Measurements from ENCODE around the gene DKKL1.

Gene DKKL1

GRCh38 chr19:49380391-49380790, 16.7 kb downstream of the DKKL1 start:
- TF ChIP-seq, protein P1, sequence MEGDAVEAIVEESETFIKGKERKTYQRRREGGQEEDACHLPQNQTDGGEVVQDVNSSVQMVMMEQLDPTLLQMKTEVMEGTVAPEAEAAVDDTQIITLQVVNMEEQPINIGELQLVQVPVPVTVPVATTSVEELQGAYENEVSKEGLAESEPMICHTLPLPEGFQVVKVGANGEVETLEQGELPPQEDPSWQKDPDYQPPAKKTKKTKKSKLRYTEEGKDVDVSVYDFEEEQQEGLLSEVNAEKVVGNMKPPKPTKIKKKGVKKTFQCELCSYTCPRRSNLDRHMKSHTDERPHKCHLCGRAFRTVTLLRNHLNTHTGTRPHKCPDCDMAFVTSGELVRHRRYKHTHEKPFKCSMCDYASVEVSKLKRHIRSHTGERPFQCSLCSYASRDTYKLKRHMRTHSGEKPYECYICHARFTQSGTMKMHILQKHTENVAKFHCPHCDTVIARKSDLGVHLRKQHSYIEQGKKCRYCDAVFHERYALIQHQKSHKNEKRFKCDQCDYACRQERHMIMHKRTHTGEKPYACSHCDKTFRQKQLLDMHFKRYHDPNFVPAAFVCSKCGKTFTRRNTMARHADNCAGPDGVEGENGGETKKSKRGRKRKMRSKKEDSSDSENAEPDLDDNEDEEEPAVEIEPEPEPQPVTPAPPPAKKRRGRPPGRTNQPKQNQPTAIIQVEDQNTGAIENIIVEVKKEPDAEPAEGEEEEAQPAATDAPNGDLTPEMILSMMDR (IDR thresholded peaks at IDR 0.05; ENCODE audit: low read depth, low read length): no peak
- TF ChIP-seq POLR2A (IDR thresholded peaks at IDR 0.05; ENCODE audit: extremely low read depth, insufficient read length) (no peak), MYC (IDR thresholded peaks at IDR 0.05; ENCODE audit: low read depth, low read length) (no peak)
- TF ChIP-seq, protein P2, sequence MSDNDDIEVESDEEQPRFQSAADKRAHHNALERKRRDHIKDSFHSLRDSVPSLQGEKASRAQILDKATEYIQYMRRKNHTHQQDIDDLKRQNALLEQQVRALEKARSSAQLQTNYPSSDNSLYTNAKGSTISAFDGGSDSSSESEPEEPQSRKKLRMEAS (IDR thresholded peaks at IDR 0.05; ENCODE audit: low read depth, low read length): no peak
- no peak for DNase-seq (ENCODE audit: low read depth)
- H3K4me3 ChIP-seq (ENCODE audit: low read depth, low read length): no peak overlapping the region

DNA sequence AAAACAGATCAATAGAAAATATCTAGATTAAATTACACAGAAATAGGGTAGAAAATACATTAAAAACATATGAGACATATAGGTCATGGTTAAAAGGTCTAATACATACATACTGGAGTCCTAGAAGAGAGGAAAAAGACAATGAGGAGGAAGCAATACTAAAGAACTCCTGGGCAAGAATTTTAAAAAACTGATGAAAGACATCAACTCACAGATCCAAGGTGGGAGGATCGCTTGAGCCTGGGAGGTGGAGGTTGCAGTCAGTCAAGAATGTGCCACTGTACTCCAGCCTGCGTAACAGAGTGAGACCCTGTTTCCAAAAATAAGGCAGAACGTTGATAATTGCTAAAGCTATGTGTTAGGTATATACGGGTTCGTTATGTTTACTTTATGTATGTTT, 19.0 kb downstream of the DKKL1 start:
- TF ChIP-seq, protein P2 (IDR thresholded peaks at IDR 0.05; ENCODE audit: low read depth, low read length): no peak
- TF ChIP-seq, protein P1 (IDR thresholded peaks at IDR 0.05; ENCODE audit: low read depth, low read length): no peak
- TF ChIP-seq POLR2A (IDR thresholded peaks at IDR 0.05; ENCODE audit: extremely low read depth, insufficient read length): no peak
- DNase-seq (ENCODE audit: low read depth): no peak

GRCh38 chr19:49383599-49383998, 19.9 kb downstream of the DKKL1 start:
- TF ChIP-seq, protein P2 (IDR thresholded peaks at IDR 0.05; ENCODE audit: low read depth, low read length): no peak
- TF ChIP-seq, protein P1 (IDR thresholded peaks at IDR 0.05; ENCODE audit: low read depth, low read length): no peak
- no peak for TF ChIP-seq POLR2A (IDR thresholded peaks at IDR 0.05; ENCODE audit: extremely low read depth, insufficient read length)
- no peak for TF ChIP-seq MYC (IDR thresholded peaks at IDR 0.05; ENCODE audit: low read depth, low read length)
- no peak for DNase-seq (ENCODE audit: low read depth)
- H3K4me3 ChIP-seq (ENCODE audit: low read depth, low read length): no peak overlapping the region

More for the DNA sequence above, 19.0 kb downstream of the DKKL1 start:
- H3K4me3 ChIP-seq (ENCODE audit: low read depth, low read length): no peak overlapping the region

DNA sequence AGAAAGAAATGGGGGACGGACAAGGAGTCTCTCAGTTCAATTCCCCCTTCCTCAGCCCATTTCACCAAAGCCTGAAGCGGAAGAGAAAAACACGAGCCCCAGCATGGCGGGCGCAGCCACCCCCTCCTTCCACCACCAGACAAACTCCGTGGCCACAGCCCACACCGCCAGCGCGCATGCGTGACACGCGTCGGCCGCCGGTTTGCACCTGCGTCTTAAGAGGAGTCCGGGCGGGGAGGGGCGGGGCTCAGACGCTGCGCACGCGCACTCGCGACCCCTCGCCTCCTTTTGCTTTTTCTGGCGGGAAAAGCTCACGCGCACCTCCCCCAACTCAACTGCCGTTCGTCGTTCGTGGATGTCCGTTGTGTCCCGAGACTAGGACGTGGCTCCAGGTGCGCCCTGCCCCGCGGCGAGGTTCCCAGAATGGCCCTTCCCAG, 24.3 kb downstream of the DKKL1 start, which contains the start of gene KASH5:
Gene KASH5, plus strand, starts transcription at position 314 of the 437 bp plus-strand sequence. CDS start 2,635 bp downstream, outside the sequence.
- DNase-seq (ENCODE audit: low read depth): no peak
- no peak within 1 kb of the TSS for H3K4me3 ChIP-seq (ENCODE audit: low read depth, low read length)
- TF ChIP-seq POLR2A (IDR thresholded peaks at IDR 0.05; ENCODE audit: extremely low read depth, insufficient read length): no peak
- TF ChIP-seq, protein P2 (IDR thresholded peaks at IDR 0.05; ENCODE audit: low read depth, low read length): no peak
- TF ChIP-seq MYC (IDR thresholded peaks at IDR 0.05; ENCODE audit: low read depth, low read length): no peak
- TF ChIP-seq, protein P1 (IDR thresholded peaks at IDR 0.05; ENCODE audit: low read depth, low read length): no peak

- no peak for DNase-seq (ENCODE audit: low read depth)
- H3K4me3 ChIP-seq (ENCODE audit: low read depth, low read length): no peak overlapping the region
- TF ChIP-seq, protein P1 (IDR thresholded peaks at IDR 0.05; ENCODE audit: low read depth, low read length): no peak
- no peak for TF ChIP-seq POLR2A (IDR thresholded peaks at IDR 0.05; ENCODE audit: extremely low read depth, insufficient read length)
- TF ChIP-seq, protein P2 (IDR thresholded peaks at IDR 0.05; ENCODE audit: low read depth, low read length): no peak
- TF ChIP-seq MYC (IDR thresholded peaks at IDR 0.05; ENCODE audit: low read depth, low read length): no peak
Measured at GRCh38 chr19:49389406-49389805, 25.7 kb downstream of the DKKL1 start.
